ENCODE data around the gene LDLRAD4.
"Not testable (repeated sequence)": the region's sequence is repeated elsewhere in the genome, so short reads cannot be mapped to it uniquely, and the experiment has no call there.

LDLRAD4 gene

DNA sequence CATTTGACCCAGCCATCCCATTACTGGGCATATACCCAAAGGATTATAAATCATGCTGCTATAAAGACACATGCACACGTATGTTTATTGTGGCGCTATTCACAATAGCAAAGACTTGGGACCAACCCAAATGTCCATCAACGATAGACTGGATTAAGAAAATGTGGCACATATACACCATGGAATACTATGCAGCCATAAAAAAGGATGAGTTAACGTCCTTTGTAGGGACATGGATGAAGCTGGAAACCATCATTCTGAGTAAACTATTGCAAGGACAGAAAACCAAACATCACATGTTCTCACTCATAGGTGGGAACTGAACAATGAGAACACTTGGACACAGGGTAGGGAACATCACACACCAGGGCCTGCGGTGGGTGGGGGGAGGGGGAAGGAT is 476.8 kb downstream of the LDLRAD4 start:
- not testable (repeated sequence) for H3K27me3 ChIP-seq (ENCODE audit: control insufficient read depth in 5 of 5, insufficient read depth in 4 of 5, low read length in 5 of 5); H3K27ac ChIP-seq (ENCODE audit: low read depth, low read length); H3K4me3 ChIP-seq (ENCODE audit: low read depth in 1 of 5, low read length in 5 of 5); H3K4me1 ChIP-seq (ENCODE audit: control insufficient read depth in 5 of 5, insufficient read depth in 5 of 5, low read length in 5 of 5); H3K9ac ChIP-seq (ENCODE audit: low read length in 5 of 5); H3K36me3 ChIP-seq (ENCODE audit: control insufficient read depth in 5 of 5, insufficient read depth in 5 of 5, low read length in 5 of 5); H3K9me3 ChIP-seq (ENCODE audit: control insufficient read depth in 5 of 5, low read length in 5 of 5)

DNA sequence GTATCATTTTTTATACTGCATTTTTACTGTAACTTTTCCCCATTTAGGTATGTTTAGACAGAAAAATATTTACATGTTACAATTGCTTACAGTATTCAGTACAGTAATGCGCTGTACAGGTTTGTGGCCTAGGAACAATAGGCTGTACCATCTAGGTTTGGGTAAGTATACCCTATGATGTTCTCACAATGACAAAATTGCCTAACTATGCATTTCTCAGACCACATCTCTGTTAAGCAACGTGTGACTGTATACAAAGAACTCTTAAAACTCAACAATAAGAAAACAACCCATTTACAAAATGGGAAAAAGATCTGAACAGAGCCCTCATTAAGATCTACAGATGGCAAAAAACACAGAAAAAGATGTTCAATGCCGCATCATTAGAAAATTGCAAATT is 478.4 kb downstream of the LDLRAD4 start:
- Histone ChIP-seq H3K4me1 (ENCODE audit: control insufficient read depth in 5 of 5, insufficient read depth in 5 of 5, low read length in 5 of 5) (no peaks in the 10 kb centered on the region), H3K36me3 (ENCODE audit: control insufficient read depth in 5 of 5, insufficient read depth in 5 of 5, low read length in 5 of 5) (no peaks in the 10 kb centered on the region), H3K4me3 (ENCODE audit: low read depth in 1 of 5, low read length in 5 of 5) (no peak overlapping the region), H3K9ac (ENCODE audit: low read length in 5 of 5) (no peak overlapping the region), H3K27ac (ENCODE audit: low read depth, low read length) (no peak overlapping the region), H3K27me3 (ENCODE audit: control insufficient read depth in 5 of 5, insufficient read depth in 4 of 5, low read length in 5 of 5) (no peaks in the 10 kb centered on the region), H3K9me3 (ENCODE audit: control insufficient read depth in 5 of 5, low read length in 5 of 5) (peaks cover 0 to 12% (median 0%) of the 10 kb centered on the region in 5 donors)

DNA sequence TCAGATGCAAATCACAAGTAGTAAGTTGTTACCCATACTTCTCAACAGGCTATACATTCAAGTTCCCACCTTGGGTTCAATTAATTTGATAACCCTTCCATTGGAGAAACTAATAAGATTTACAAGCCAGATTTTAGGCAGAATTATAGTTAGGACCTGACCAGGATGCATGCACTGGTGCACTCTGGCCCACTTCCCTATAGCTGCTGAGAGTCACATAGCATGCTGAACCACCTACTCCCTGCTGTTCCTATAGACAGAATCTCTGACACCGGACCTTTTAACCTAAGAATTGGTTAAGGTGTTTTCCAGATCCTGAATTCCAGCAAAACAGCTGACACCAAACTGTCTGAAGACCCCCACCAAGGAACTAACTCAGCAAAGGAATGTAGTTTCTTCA is 481.6 kb downstream of the LDLRAD4 start:
- no peaks in the 10 kb centered on the region for H3K36me3 ChIP-seq (ENCODE audit: control insufficient read depth in 5 of 5, insufficient read depth in 5 of 5, low read length in 5 of 5)
- no peak overlapping the region for H3K27ac ChIP-seq (ENCODE audit: low read depth, low read length)
- no peaks in the 10 kb centered on the region for H3K4me1 ChIP-seq (ENCODE audit: control insufficient read depth in 5 of 5, insufficient read depth in 5 of 5, low read length in 5 of 5)
- no peaks in the 10 kb centered on the region for H3K27me3 ChIP-seq (ENCODE audit: control insufficient read depth in 5 of 5, insufficient read depth in 4 of 5, low read length in 5 of 5)
- H3K9me3 ChIP-seq (ENCODE audit: control insufficient read depth in 5 of 5, low read length in 5 of 5), result peaks cover 0 to 23% (median 10%) of the 10 kb centered on the region in 5 donors
- H3K9ac ChIP-seq (ENCODE audit: low read length in 5 of 5), result no peak overlapping the region
- H3K4me3 ChIP-seq (ENCODE audit: low read depth in 1 of 5, low read length in 5 of 5), result no peak overlapping the region
